RWPE2 (cell line): ENCODE results near the gene PLXNA3.

Experiments
- ATAC-seq: fragments of 200-7000 bp; cut with Tn5 transposase; 3 replicates; pipeline ENCODE4 v1.9.1; 2021; ENCODE audit warnings: low read depth
- DNase-seq: peaks from one replicate; pipeline ENCODE4 v3.0.0-alpha.2; 2020; ENCODE audit warnings: low spot score
- H3K27ac ChIP-seq: fragments of 450-650 bp; 2 replicates; pipeline ENCODE4 v1.5.1; 2017; ENCODE audit warnings: mild to moderate bottlenecking; ENCODE audit not compliant: poor library complexity, severe bottlenecking
- H3K27me3 ChIP-seq: fragments of 250-450 bp; sonication (Bioruptor Pico); 2 replicates; pipeline ENCODE4 v1.5.1; 2021; ENCODE audit warnings: mild to moderate bottlenecking, moderate library complexity; ENCODE audit not compliant: insufficient read depth, poor library complexity, severe bottlenecking
- H3K36me3 ChIP-seq: fragments of 250-450 bp; sonication (Bioruptor Pico); 2 replicates; pipeline ENCODE4 v1.5.1; 2020; ENCODE audit warnings: low read depth, mild to moderate bottlenecking, moderate library complexity
- H3K4me1 ChIP-seq: fragments of 250-450 bp; sonication (Bioruptor Pico); 2 replicates; pipeline ENCODE4 v1.5.1; 2021; ENCODE audit warnings: mild to moderate bottlenecking, moderate library complexity; ENCODE audit not compliant: insufficient read depth, poor library complexity, severe bottlenecking
- H3K4me3 ChIP-seq: fragments of 250-450 bp; sonication (Bioruptor Pico); 2 replicates; pipeline ENCODE4 v1.5.1; 2021; ENCODE audit warnings: mild to moderate bottlenecking, moderate library complexity; ENCODE audit not compliant: severe bottlenecking
- H3K9me3 ChIP-seq: fragments of 250-450 bp; sonication (Bioruptor Pico); 2 replicates; pipeline ENCODE4 v1.5.1; 2021; ENCODE audit warnings: mild to moderate bottlenecking, moderate library complexity; ENCODE audit not compliant: severe bottlenecking
- CTCF ChIP-seq: fragments of 450-650 bp; IDR thresholded peaks from one replicate; pipeline ENCODE4 v1.5.1; 2017; ENCODE audit warnings: mild to moderate bottlenecking, moderate library complexity; ENCODE audit not compliant: poor library complexity, severe bottlenecking

Gene PLXNA3

GRCh38 chrX:154445776-154446175 lies 12.3 kb upstream of the PLXNA3 start:
- DNase-seq = no peak
- Histone ChIP-seq H3K4me3 (no peak overlapping the region), H3K27me3 (no peaks in the 10 kb centered on the region), H3K4me1 (no peaks in the 10 kb centered on the region), H3K9me3 (no peaks in the 10 kb centered on the region), H3K27ac (no peak overlapping the region), H3K36me3 (peaks cover 16% of the 10 kb centered on the region)
- TF ChIP-seq CTCF = no peak
- no peak for ATAC-seq

- Histone ChIP-seq H3K27ac (no peak overlapping the region), H3K9me3 (no peaks in the 10 kb centered on the region), H3K4me3 (no peak overlapping the region), H3K27me3 (no peaks in the 10 kb centered on the region), H3K4me1 (no peaks in the 10 kb centered on the region), H3K36me3 (peaks cover 16% of the 10 kb centered on the region)
- DNase-seq = no peak
- no peak for ATAC-seq
- TF ChIP-seq CTCF = no peak
Measured at GRCh38 chrX:154446430-154446829, 11.7 kb upstream of the PLXNA3 start.

- no peak overlapping the region for H3K4me3 ChIP-seq
- H3K9me3 ChIP-seq = no peaks in the 10 kb centered on the region
- TF ChIP-seq CTCF = no peak
- 0 out of 2 replicates have a peak, but pooled peaks cover 3% of the 10 kb centered on the region for H3K36me3 ChIP-seq
- no peaks in the 10 kb centered on the region for H3K4me1 ChIP-seq
- DNase-seq (no peak), ATAC-seq (no peak)
- no peaks in the 10 kb centered on the region for H3K27me3 ChIP-seq
- H3K27ac ChIP-seq = no peak overlapping the region
Measured at GRCh38 chrX:154448484-154448883, 9.6 kb upstream of the PLXNA3 start.

GRCh38 chrX:154449618-154450017 lies 8.5 kb upstream of the PLXNA3 start:
- ATAC-seq (no peak), DNase-seq (no peak)
- no peak for TF ChIP-seq CTCF
- no peak overlapping the region for H3K4me3 ChIP-seq
- no peaks in the 10 kb centered on the region for H3K4me1 ChIP-seq
- H3K9me3 ChIP-seq = no peaks in the 10 kb centered on the region
- no peak overlapping the region for H3K27ac ChIP-seq
- no peaks in the 10 kb centered on the region for H3K27me3 ChIP-seq
- 0 out of 2 replicates have a peak, but pooled peaks cover 3% of the 10 kb centered on the region for H3K36me3 ChIP-seq

- no peak overlapping the region for H3K27ac ChIP-seq
- no peak overlapping the region for H3K4me3 ChIP-seq
- ATAC-seq (no peak), DNase-seq (no peak)
- TF ChIP-seq CTCF = no peak
- H3K4me1 ChIP-seq = no peaks in the 10 kb centered on the region
- 0 out of 2 replicates have a peak, but pooled peaks cover 3% of the 10 kb centered on the region for H3K36me3 ChIP-seq
- no peaks in the 10 kb centered on the region for H3K27me3 ChIP-seq
- H3K9me3 ChIP-seq = no peaks in the 10 kb centered on the region
Measured at GRCh38 chrX:154450312-154450711, 7.8 kb upstream of the PLXNA3 start.
